ENCODE results near the gene RNF8.
A peak's percentile ranks its signal among the peaks of the same experiment; 100 is the strongest.
"Not testable (repeated sequence)": the region's sequence is repeated elsewhere in the genome, so short reads cannot be mapped to it uniquely, and the experiment has no call there.

RNF8 gene

GRCh38 chr6:37353761-37354525 is at the start of gene RNF8:
RNF8 (plus strand) TSS chr6:37353983; CDS start chr6:37354165, 182 bp downstream.
- peak; percentile 82 for DNase-seq

DNA sequence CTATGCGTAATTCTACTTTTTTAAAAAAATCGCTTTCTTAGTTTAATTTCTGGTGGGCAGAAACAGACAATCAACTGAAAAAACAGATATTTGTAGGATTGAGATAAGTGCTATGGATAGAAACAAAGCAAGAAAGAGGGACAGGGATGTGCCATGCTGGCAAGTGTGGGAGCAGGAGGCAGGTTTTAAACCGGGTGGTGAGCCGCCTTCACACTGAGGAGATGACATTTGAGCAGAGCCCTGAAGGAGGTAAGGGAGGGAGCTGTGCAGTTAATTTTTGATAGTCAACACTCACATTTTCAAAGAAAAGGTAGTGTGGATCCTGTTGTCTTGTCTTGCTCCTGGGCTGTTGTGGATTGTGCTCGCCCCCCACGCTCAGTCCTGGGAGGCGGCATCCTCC is 49.0 kb upstream of the RNF8 start:
- DNase-seq, result no peak

GRCh38 chr6:37305841-37306425 is 47.9 kb upstream of the RNF8 start:
- DNase-seq, result no peak

- no peak for DNase-seq
Measured at GRCh38 chr6:37306624-37307222, 47.1 kb upstream of the RNF8 start.

GRCh38 chr6:37307484-37307883 is 46.3 kb upstream of the RNF8 start:
- DNase-seq, result not testable (repeated sequence)

- DNase-seq, result no peak
Measured at GRCh38 chr6:37308069-37308815, 45.5 kb upstream of the RNF8 start.

GRCh38 chr6:37309046-37309445 is 44.7 kb upstream of the RNF8 start:
- DNase-seq, result no peak

- DNase-seq, result no peak
Measured at GRCh38 chr6:37309692-37310091, 44.1 kb upstream of the RNF8 start.

DNA sequence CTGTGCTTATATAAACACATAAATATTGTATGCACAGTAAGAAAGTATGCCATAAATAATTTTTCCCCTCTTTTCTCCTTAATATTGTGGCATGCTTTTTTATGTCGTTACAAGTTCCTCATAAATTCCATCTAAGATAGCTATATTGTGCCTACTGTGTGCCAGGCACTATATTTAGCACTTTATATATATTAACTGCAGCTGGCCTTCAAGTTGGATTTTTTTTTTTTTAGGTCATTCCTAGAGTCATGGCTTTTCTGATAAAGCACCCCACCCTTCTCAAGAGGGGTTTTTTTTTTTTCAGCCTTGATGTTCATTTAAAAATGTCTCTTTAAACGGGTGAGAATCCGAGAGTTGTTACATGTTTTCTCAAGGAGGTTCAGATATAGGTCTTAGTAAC is 42.8 kb upstream of the RNF8 start:
- DNase-seq, result no peak

GRCh38 chr6:37311741-37312473 is 41.9 kb upstream of the RNF8 start:
- peak; percentile 76 for DNase-seq

DNA sequence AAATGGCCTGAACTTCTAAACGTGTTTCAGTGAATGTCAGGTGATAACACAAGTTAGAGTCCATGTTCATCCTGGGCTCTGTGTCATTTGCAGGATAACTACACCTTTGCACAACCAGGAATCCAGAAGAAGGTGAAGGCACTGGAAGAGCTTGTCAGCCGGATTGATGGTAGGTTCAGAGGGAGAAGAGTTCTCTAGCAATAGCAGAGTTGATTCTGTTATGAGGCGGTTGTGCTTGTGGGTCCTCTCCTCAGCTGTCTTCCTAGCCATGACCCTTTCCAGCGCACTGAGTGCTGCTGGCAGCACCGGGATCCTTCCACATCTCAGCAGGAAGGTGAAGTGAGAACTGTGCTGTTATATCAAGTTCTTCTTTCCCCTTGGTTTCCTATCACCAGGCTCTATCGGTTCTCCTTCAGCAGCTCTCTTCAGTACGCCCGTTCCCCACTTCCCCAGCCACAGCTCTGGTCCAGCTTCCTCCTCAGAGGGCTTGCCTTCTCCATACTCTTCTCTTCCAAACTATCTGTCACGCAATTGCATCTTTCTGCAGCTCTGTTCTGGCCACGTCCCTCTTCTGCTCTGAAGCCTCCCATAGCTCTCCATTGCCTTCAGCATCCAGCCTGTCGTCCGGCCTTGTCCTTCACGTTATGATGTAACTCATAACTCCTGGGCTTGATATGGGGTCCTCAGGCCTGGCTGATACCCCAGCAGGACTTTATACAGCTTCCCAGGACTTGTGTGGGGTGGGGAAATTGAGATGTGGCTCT is 39.9 kb upstream of the RNF8 start:
- DNase-seq, result no peak

- peak; percentile 25 for DNase-seq
Measured at GRCh38 chr6:37314487-37315156, 39.2 kb upstream of the RNF8 start.

- no peak for DNase-seq
Measured at GRCh38 chr6:37315157-37315515, 38.6 kb upstream of the RNF8 start.

GRCh38 chr6:37316071-37316470 is 37.7 kb upstream of the RNF8 start:
- no peak for DNase-seq

DNA sequence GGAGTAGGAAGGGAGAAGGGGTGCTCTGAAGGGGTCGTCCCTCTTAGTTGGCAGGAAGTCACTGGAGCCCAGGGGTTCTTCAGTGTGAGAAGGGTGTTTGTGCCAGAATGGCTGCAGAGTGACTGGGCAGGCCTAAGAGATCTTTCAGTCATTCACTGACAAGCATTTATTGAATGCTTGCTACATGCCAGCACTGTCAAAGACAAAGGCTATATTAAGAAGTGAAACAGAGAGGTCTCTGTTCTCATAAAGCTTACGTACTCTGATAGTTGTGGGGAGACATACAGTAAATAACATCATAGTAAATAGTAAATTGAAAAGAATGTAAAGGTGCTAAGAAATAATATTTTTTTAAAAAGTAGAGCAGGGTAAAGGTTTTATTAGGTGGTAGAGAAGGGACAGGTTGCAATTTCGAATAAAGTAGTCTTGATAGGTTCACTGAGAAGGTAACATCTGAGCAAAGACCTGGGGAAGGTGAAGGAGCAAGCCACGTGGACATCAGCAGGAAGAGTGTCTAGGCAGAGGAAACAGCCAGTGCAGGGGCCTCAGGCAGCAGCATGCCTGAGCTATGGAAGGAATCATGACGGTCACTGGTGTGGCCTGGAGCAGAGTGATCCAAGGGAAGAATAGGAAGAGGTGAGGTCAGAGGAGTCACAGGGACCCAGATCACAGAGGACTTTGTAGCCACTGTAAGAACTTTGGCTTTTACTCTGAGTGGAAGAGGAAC is 36.3 kb upstream of the RNF8 start:
- no peak for DNase-seq

GRCh38 chr6:37319156-37319555 is 34.6 kb upstream of the RNF8 start:
- no peak for DNase-seq

GRCh38 chr6:37319856-37320480 is 33.8 kb upstream of the RNF8 start:
- no peak for DNase-seq

DNA sequence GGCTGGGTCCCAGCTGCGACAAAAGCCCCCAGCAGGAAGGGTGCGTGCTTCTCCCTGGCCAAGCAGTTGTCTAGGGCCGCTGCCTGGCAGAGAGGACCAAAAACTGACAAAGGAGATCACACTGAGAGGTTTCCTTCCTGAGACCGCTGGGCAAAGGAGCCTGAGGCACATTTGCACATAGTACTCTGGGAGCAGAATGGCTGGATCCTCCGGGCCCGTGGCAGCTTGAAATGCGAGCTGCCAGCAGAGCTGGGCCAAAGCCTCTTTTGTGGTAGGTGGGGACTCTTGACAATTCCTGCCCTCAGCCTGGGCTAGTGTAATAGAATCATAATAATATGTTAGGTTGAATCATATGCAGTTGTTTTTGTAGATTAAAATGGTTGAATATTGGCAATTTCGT is 33.1 kb upstream of the RNF8 start:
- DNase-seq, result no peak

GRCh38 chr6:37321101-37321500 is 32.7 kb upstream of the RNF8 start:
- no peak for DNase-seq
